Renal cortex interstitium (tissue), 11 donors: ENCODE results near the gene UNC13B. TPM values are rescaled to one million over a fixed set of nuclear protein-coding genes. Genes with fewer than 3 reads are reported as not detected.

Source experiments
- DNase-seq, 11 donors: peaks; one replicate each; pipeline ENCODE4 v3.0.0-alpha.2; 2013; ENCODE audit warnings: low read depth in 9 of 11, low spot score in 4 of 11; ENCODE audit errors: extremely low read depth in 1 of 11
- polyA plus RNA-seq, 3 donors: library from polyadenylated mRNA; unstranded; fragments of 120-200 nt; gene quantifications; one replicate each; pipeline ENCODE4 v1.2.1, GENCODE V29; 2013; ENCODE audit not compliant: insufficient read length in 3 of 3

UNC13B gene
- polyA plus RNA-seq, 3 donors = 25.5 to 29.6 (median 26.9) TPM

- no peak for DNase-seq
Observed at GRCh38 chr9:35448496-35448895, 286.7 kb downstream of the UNC13B start.

GRCh38 chr9:35452481-35452880 lies 290.7 kb downstream of the UNC13B start:
- DNase-seq = no peak

GRCh38 chr9:35453786-35454185 lies 292.0 kb downstream of the UNC13B start:
- DNase-seq = no peak

Other genes starting within 250 kb of the UNC13B start
- gene PHF24, start 203.7 kb upstream of the UNC13B start, polyA plus RNA-seq = under 1 TPM; 0.14 to 0.47 (median 0.18) TPM
- gene DNAJB5, start 172.3 kb upstream of the UNC13B start, polyA plus RNA-seq = 10 to 100 TPM in 2 of 3 donors, 1 to 10 TPM in 1; 8.1 to 12.1 (median 10.0) TPM
- gene VCP, start 89.4 kb upstream of the UNC13B start, polyA plus RNA-seq = 100 to 1,000 TPM; 242 to 277 (median 251) TPM
- 10 to 100 TPM; 39.7 to 44.9 (median 42.9) TPM for gene FANCG, start 82.1 kb upstream of the UNC13B start, polyA plus RNA-seq
- gene PIGO, start 65.4 kb upstream of the UNC13B start, polyA plus RNA-seq = 10 to 100 TPM; 29.8 to 40.0 (median 33.8) TPM
- 100 to 1,000 TPM; 125 to 135 (median 130) TPM for gene STOML2, start 58.9 kb upstream of the UNC13B start, polyA plus RNA-seq
- gene ATOSB, start 46.1 kb upstream of the UNC13B start, polyA plus RNA-seq = 10 to 100 TPM; 11.1 to 15.1 (median 12.9) TPM